ENCODE results near the gene KANSL3. TPM values are rescaled to one million over a fixed set of nuclear protein-coding genes. Genes with fewer than 3 reads are reported as not detected.

Gene KANSL3
- total RNA-seq, 4 donors from 2014 or later, result 13.5 to 73.0 (median 62.1) TPM

DNA sequence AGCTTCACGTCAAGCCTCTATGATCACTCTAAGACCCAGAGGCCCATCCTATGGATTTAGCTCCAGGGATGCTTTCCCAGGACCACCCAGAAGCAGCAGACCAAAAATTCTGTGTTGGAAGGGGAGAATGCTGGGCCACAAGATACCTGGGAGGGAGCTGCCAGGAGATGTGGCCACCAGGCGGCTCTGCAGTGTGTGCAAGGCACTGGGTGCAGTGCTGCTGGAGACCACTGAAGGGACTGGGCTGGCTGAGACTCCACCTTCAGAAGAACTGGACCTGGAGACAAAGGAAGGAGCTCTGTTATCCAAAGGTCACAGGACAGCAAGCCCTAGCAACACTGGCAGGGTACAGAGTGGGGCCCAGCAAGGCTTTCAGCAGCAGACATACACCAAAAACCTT is 34.0 kb downstream of the KANSL3 start:
- no peak for DNase-seq
- Histone ChIP-seq H3K4me3 (no peak overlapping the region), H3K9me3 (no peaks in the 10 kb centered on the region), H3K27me3 (no peaks in the 10 kb centered on the region), H3K36me3 (no peaks in the 10 kb centered on the region), H3K4me1 (no peaks in the 10 kb centered on the region), H3K27ac (no peak overlapping the region)
- intact Hi-C loops (cut with DNase I; ENCODE audit: low total_unique reads), result no loop called here
- TF ChIP-seq POLR2A (IDR thresholded peaks at IDR 0.05), result no peak
- TF ChIP-seq, protein P1, sequence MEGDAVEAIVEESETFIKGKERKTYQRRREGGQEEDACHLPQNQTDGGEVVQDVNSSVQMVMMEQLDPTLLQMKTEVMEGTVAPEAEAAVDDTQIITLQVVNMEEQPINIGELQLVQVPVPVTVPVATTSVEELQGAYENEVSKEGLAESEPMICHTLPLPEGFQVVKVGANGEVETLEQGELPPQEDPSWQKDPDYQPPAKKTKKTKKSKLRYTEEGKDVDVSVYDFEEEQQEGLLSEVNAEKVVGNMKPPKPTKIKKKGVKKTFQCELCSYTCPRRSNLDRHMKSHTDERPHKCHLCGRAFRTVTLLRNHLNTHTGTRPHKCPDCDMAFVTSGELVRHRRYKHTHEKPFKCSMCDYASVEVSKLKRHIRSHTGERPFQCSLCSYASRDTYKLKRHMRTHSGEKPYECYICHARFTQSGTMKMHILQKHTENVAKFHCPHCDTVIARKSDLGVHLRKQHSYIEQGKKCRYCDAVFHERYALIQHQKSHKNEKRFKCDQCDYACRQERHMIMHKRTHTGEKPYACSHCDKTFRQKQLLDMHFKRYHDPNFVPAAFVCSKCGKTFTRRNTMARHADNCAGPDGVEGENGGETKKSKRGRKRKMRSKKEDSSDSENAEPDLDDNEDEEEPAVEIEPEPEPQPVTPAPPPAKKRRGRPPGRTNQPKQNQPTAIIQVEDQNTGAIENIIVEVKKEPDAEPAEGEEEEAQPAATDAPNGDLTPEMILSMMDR (IDR thresholded peaks at IDR 0.05), result no peak

DNA sequence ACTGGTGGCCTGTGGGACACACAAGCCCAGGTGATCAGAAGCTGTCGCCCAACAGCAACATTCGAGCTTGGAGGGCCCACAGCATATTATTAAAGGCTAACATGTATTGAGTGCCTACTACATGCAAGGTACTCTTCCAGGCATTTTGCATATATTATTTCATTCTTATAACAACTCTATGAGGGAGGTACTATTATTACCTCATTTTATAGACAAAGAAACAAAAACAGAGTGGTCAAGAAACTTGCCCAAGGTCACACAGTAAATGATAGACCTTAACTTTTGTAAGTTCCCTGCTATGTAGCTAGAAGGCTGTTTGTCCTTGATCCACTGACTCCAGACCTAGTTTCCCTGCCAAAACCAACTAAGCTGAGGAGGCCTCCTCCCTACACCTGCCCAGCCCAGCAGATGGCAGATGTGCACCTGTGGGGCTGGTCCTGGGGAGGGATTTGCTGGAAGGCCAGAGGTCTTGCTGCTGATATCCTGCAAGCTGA is 35.7 kb downstream of the KANSL3 start:
- no peaks in the 10 kb centered on the region for H3K9me3 ChIP-seq
- TF ChIP-seq POLR2A (IDR thresholded peaks at IDR 0.05), result no peak
- TF ChIP-seq, protein P1 (IDR thresholded peaks at IDR 0.05), result no peak
- no peak for DNase-seq
- no peak overlapping the region for H3K4me3 ChIP-seq
- no peak overlapping the region for H3K27ac ChIP-seq
- no peaks in the 10 kb centered on the region for H3K27me3 ChIP-seq
- intact Hi-C loops (cut with DNase I; ENCODE audit: low total_unique reads), result no loop called here
- no peaks in the 10 kb centered on the region for H3K4me1 ChIP-seq
- no peaks in the 10 kb centered on the region for H3K36me3 ChIP-seq

DNA sequence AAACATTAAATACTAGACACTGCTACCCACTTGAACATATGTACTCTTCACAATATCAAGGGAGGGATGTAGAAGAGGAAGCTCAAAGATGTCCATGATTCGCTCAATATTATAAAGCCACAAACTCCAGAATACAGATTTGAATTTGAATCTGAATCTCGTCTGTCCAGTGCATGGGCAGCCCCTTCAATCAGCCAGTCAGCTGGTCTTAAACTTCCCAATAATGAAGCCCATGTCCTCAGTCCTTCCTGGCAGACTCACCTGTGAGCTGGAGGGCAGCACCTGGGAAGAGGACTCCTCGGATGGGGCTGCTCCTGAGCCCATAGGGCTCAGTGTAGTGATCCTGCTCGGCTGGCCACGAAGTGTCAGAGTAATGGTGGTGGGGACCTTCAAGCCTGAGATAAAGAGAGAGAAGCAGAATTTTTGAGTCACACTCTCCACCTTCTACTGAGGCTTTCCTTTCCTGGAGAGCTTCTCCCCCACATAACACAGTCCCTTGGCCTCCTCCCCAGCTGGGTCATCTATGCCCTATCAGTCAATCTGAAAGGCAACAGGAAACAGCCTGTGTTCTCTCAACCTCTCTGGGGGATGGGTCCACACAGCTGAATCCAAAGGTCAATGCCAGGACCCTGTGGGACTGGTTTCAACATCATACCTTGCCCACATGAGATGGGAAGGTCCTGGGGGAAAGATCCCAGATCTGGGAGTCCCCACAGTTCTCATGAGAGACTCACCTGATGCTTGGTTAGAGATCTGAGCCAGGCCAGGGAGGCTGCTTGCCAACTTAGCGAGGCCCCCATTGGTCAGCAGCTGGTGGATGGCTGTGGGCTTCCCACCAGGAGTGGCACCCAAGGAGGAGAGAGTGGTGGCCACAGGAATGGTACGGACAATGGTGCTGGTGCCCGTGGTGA is 36.5 kb downstream of the KANSL3 start:
- DNase-seq, result no peak
- no peak overlapping the region for H3K27ac ChIP-seq
- H3K9me3 ChIP-seq, result no peaks in the 10 kb centered on the region
- H3K4me3 ChIP-seq, result no peak overlapping the region
- TF ChIP-seq POLR2A (IDR thresholded peaks at IDR 0.05), result no peak
- TF ChIP-seq, protein P1 (IDR thresholded peaks at IDR 0.05), result no peak
- H3K27me3 ChIP-seq, result no peaks in the 10 kb centered on the region
- H3K36me3 ChIP-seq, result no peaks in the 10 kb centered on the region
- H3K4me1 ChIP-seq, result no peaks in the 10 kb centered on the region
- intact Hi-C loops (cut with DNase I; ENCODE audit: low total_unique reads), result no loop called here

DNA sequence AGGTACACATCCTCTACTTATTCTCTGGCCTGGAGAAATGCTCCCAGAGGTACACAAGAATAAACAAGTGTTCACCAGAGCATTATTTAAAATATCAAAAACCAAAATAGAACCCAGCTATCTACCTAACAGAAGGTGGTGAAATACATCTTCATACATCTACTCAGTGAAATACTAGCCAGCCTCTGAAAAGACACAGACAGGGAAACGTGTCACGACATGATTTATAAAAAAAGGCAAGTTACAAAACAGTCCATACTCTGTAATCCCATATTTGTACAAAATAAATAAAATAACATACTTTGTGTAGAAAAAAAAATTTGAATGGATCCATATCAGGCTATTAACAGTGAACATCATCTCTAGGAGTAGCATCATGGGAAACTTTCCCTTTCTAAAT is 38.2 kb downstream of the KANSL3 start:
- H3K9me3 ChIP-seq, result no peaks in the 10 kb centered on the region
- TF ChIP-seq POLR2A (IDR thresholded peaks at IDR 0.05), result no peak
- TF ChIP-seq, protein P1 (IDR thresholded peaks at IDR 0.05), result no peak
- H3K4me3 ChIP-seq, result no peak overlapping the region
- no peak for DNase-seq
- H3K27ac ChIP-seq, result no peak overlapping the region
- H3K27me3 ChIP-seq, result no peaks in the 10 kb centered on the region
- no peaks in the 10 kb centered on the region for H3K36me3 ChIP-seq
- no peaks in the 10 kb centered on the region for H3K4me1 ChIP-seq
- intact Hi-C loops (cut with DNase I; ENCODE audit: low total_unique reads), result no loop called here

DNA sequence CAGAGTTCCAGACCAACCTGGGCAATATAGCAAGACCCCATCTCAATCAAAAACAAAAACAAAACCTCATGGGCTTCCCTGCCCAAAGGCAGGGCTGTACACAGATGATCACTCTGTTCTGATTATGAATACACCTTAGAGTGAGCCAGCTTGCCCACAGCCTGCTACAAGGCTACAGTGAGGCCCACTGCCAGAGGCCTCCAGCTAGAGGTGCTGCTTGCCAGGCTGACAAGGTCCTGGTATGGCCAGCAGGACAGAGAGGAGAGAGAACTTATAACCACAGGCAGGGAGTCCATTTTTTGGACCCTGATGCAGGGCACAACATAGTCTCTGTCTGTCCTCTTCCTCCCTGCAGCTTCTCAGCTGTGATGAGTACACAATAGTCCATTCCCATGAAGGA is 41.5 kb downstream of the KANSL3 start:
- intact Hi-C loops (cut with DNase I; ENCODE audit: low total_unique reads), result no loop called here
- Histone ChIP-seq H3K4me1 (no peaks in the 10 kb centered on the region), H3K27me3 (no peaks in the 10 kb centered on the region), H3K4me3 (no peak overlapping the region), H3K9me3 (no peaks in the 10 kb centered on the region), H3K36me3 (no peaks in the 10 kb centered on the region), H3K27ac (no peak overlapping the region)
- TF ChIP-seq POLR2A (IDR thresholded peaks at IDR 0.05), result no peak
- TF ChIP-seq, protein P1 (IDR thresholded peaks at IDR 0.05), result no peak
- DNase-seq, result no peak
